MM.1S (cell line): ENCODE results near the gene BARX2.

ENCODE experiments used
- DNase-seq: peaks from one replicate; pipeline ENCODE4 v3.0.0-alpha.2; 2015
- H2AFZ ChIP-seq: fragments of 300-600 bp; sonication (generic); 2 replicates; pipeline ENCODE4 v1.6.0; 2016; ENCODE audit warnings: antibody characterized with exemption, low read length
- H3F3A ChIP-seq: fragments of 300-600 bp; sonication (generic); 2 replicates; pipeline ENCODE4 v1.6.1; 2016; ENCODE audit warnings: mild to moderate bottlenecking, antibody characterized with exemption, low read length, moderate library complexity, mixed read lengths; ENCODE audit not compliant: insufficient read depth
- H3K27ac ChIP-seq: fragments of 300-600 bp; sonication (generic); 2 replicates; pipeline ENCODE4 v1.5.1; 2016; ENCODE audit warnings: mild to moderate bottlenecking, low read length
- H3K27me3 ChIP-seq: fragments of 300-600 bp; sonication (generic); replicated peaks from 2 replicates; pipeline ENCODE4 v1.6.0; 2016; ENCODE audit warnings: low read length; ENCODE audit not compliant: insufficient read depth
- H3K36me3 ChIP-seq: fragments of 300-600 bp; sonication (generic); replicated peaks from 2 replicates; pipeline ENCODE4 v1.6.1; 2016; ENCODE audit warnings: mild to moderate bottlenecking, low read length, mixed read lengths; ENCODE audit not compliant: insufficient read depth
- H3K4me1 ChIP-seq: fragments of 300-600 bp; sonication (generic); 2 replicates; pipeline ENCODE4 v1.6.1; 2016; ENCODE audit warnings: low read length, mixed read lengths
- H3K4me2 ChIP-seq: fragments of 300-600 bp; sonication (generic); 2 replicates; pipeline ENCODE4 v1.6.0; 2016; ENCODE audit warnings: low read depth, low read length
- H3K4me3 ChIP-seq: fragments of 300-600 bp; sonication (generic); 2 replicates; pipeline ENCODE4 v1.5.1; 2016; ENCODE audit warnings: low read length, mixed read lengths
- H3K79me2 ChIP-seq: fragments of 300-600 bp; sonication (generic); 2 replicates; pipeline ENCODE4 v1.6.1; 2016; ENCODE audit warnings: mixed run types, low read length, mixed read lengths
- H3K9ac ChIP-seq: fragments of 300-600 bp; sonication (generic); 2 replicates; pipeline ENCODE4 v1.6.1; 2016; ENCODE audit warnings: low read length, mixed read lengths
- H3K9me2 ChIP-seq: fragments of 300-600 bp; sonication (generic); replicated peaks from 2 replicates; pipeline ENCODE4 v1.6.1; 2016; ENCODE audit warnings: mild to moderate bottlenecking, low read length, mixed read lengths; ENCODE audit not compliant: insufficient read depth
- H3K9me3 ChIP-seq: fragments of 300-600 bp; sonication (generic); replicated peaks from 2 replicates; pipeline ENCODE4 v1.6.1; 2016; ENCODE audit warnings: mild to moderate bottlenecking, low read length, mixed read lengths; ENCODE audit not compliant: insufficient read depth
- H4K20me1 ChIP-seq: fragments of 300-600 bp; sonication (generic); 2 replicates; pipeline ENCODE4 v1.6.1; 2016; ENCODE audit warnings: mild to moderate bottlenecking, low read length, moderate library complexity, mixed read lengths; ENCODE audit not compliant: insufficient read depth
- EZH2 ChIP-seq: fragments of 300-600 bp; sonication (generic); optimal IDR thresholded peaks from 2 replicates; pipeline ENCODE3; 2017; ENCODE audit warnings: low read depth, mild to moderate bottlenecking, antibody characterized with exemption, low read length, mixed read lengths
- EZH2phosphoT487 ChIP-seq: fragments of 300-600 bp; sonication (generic); IDR thresholded peaks from 2 replicates; pipeline ENCODE4 v1.6.1; 2018; ENCODE audit warnings: antibody characterized with exemption, low read length
- TF ChIP-seq, protein P1 (sequence below): fragments of 300-600 bp; sonication (generic); IDR thresholded peaks from 2 replicates; pipeline ENCODE4 v1.5.1; 2016; ENCODE audit warnings: antibody characterized with exemption, low read length, mixed read lengths

BARX2 gene

DNA sequence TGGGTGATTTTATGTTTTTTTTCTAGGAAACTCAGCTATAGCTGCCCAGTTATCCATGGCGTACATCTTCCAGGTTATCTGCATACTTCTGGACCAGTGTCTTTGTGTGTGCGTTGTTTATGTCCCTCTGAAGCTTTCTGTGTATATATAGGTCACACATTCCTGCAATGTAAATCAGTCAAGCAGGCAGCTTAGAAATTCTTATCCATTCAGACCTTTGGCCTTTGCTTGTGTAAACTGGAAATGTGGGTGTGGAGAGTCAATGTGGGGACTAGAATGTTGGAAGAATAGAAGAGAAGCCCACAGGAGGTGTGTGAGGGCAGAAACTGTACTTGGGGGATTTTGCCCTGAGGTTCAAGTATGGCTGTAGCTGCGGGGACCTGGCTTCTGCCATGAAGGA is 51.7 kb downstream of the BARX2 start:
- H3K9me2 ChIP-seq, result no peaks in the 10 kb centered on the region
- H2AFZ ChIP-seq, result no peak overlapping the region
- H3K4me2 ChIP-seq, result no peak overlapping the region
- peaks cover 17% of the 10 kb centered on the region for H3K4me1 ChIP-seq
- H4K20me1 ChIP-seq, result no peaks in the 10 kb centered on the region
- H3K9ac ChIP-seq, result no peak overlapping the region
- TF ChIP-seq, protein P1, sequence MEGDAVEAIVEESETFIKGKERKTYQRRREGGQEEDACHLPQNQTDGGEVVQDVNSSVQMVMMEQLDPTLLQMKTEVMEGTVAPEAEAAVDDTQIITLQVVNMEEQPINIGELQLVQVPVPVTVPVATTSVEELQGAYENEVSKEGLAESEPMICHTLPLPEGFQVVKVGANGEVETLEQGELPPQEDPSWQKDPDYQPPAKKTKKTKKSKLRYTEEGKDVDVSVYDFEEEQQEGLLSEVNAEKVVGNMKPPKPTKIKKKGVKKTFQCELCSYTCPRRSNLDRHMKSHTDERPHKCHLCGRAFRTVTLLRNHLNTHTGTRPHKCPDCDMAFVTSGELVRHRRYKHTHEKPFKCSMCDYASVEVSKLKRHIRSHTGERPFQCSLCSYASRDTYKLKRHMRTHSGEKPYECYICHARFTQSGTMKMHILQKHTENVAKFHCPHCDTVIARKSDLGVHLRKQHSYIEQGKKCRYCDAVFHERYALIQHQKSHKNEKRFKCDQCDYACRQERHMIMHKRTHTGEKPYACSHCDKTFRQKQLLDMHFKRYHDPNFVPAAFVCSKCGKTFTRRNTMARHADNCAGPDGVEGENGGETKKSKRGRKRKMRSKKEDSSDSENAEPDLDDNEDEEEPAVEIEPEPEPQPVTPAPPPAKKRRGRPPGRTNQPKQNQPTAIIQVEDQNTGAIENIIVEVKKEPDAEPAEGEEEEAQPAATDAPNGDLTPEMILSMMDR, result no peak
- TF ChIP-seq EZH2 (no peak), EZH2phosphoT487 (no peak)
- H3K36me3 ChIP-seq, result peaks cover 6% of the 10 kb centered on the region; the same call in 1 of the 2 replicates
- H3K79me2 ChIP-seq, result peaks cover 99% of the 10 kb centered on the region
- H3F3A ChIP-seq, result no peaks in the 10 kb centered on the region
- no peak for DNase-seq
- H3K9me3 ChIP-seq, result no peaks in the 10 kb centered on the region
- H3K27me3 ChIP-seq, result no peaks in the 10 kb centered on the region
- no peak overlapping the region for H3K4me3 ChIP-seq
- no peak overlapping the region for H3K27ac ChIP-seq

DNA sequence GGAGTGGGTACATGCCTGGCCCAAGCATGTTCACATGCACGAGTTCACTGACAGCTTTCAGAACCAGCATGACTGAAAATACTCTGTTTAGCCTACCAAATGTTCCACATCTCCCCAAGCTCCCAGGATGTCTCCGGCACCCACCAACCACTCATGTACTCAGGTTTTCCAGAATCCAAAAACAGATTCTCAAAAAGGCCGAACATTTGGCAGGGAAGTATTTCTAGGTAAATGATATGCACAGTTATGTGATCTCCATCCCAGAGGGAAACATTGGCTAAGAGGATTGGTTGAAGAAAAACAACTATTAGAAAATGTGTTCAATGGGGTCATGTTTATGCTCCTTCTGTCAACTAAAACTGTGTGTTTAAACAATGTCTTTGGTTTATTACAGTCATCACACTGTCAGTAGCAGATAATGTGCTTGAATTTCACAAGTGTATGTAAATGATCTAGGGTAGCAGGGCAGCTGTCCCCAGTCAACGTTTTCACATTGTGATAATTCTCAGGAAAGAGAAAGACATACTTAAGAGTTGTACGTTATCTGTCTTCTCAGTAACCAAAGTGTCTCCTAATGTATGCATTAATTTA is 52.3 kb downstream of the BARX2 start:
- H3K9ac ChIP-seq, result no peak overlapping the region
- TF ChIP-seq, protein P1, result no peak
- TF ChIP-seq EZH2phosphoT487, result no peak
- TF ChIP-seq EZH2, result no peak
- H3K4me2 ChIP-seq, result no peak overlapping the region
- H2AFZ ChIP-seq, result no peak overlapping the region
- H3K79me2 ChIP-seq, result peaks cover 99% of the 10 kb centered on the region
- no peak for DNase-seq
- no peak overlapping the region for H3K4me3 ChIP-seq
- no peaks in the 10 kb centered on the region for H3K27me3 ChIP-seq
- H3K9me3 ChIP-seq, result no peaks in the 10 kb centered on the region
- H3K36me3 ChIP-seq, result peaks cover 6% of the 10 kb centered on the region; the same call in 1 of the 2 replicates
- no peaks in the 10 kb centered on the region for H4K20me1 ChIP-seq
- H3F3A ChIP-seq, result no peaks in the 10 kb centered on the region
- no peaks in the 10 kb centered on the region for H3K9me2 ChIP-seq
- no peak overlapping the region for H3K27ac ChIP-seq
- peaks cover 19% of the 10 kb centered on the region for H3K4me1 ChIP-seq

- Histone ChIP-seq H3K9ac (no peak overlapping the region), H3K4me1 (peaks cover 26% of the 10 kb centered on the region), H4K20me1 (no peaks in the 10 kb centered on the region), H3K27ac (no peak overlapping the region), H3K36me3 (peaks cover 6% of the 10 kb centered on the region; the same call in 1 of the 2 replicates), H2AFZ (no peak overlapping the region), H3K9me2 (no peaks in the 10 kb centered on the region), H3K27me3 (no peaks in the 10 kb centered on the region), H3K4me2 (no peak overlapping the region), H3K79me2 (peaks cover 99% of the 10 kb centered on the region), H3K9me3 (no peaks in the 10 kb centered on the region), H3K4me3 (no peak overlapping the region), H3F3A (0 out of 2 replicates have a peak, but pooled peaks cover 2% of the 10 kb centered on the region)
- TF ChIP-seq, protein P1, result no peak
- no peak for TF ChIP-seq EZH2
- TF ChIP-seq EZH2phosphoT487, result no peak
- no peak for DNase-seq
These were observed 52.9 kb downstream of the BARX2 start for GRCh38 chr11:129428557-129428956.
